Keratinocyte (primary cell): ENCODE data around the gene STAC3. TPM values are rescaled to one million over a fixed set of nuclear protein-coding genes. Genes with fewer than 3 reads are reported as not detected.

Experiments
- DNase-seq: peaks from one replicate; pipeline ENCODE4 v3.0.0-alpha.2; 2011; ENCODE audit warnings: low read depth, missing footprints, low spot score
- FAIRE-seq: peaks from 2 replicates; lab custom pipeline; 2011; peaks lifted over from hg19 to GRCh38; lab: Jason Lieb, UNC
- H2AFZ ChIP-seq: 2 replicates; pipeline ENCODE4 v1.6.0; 2012; ENCODE audit warnings: low read length, control low read depth, inconsistent platforms; ENCODE audit not compliant: control insufficient read depth
- H3K27ac ChIP-seq: 2 replicates; pipeline ENCODE4 v1.5.1; 2011; ENCODE audit warnings: low read length; ENCODE audit not compliant: control insufficient read depth, insufficient read depth
- H3K27me3 ChIP-seq: 3 replicates; pipeline ENCODE4 v1.6.0; 2011; ENCODE audit warnings: low read length; ENCODE audit not compliant: control insufficient read depth, insufficient read depth; ENCODE audit errors: extremely low read depth
- H3K36me3 ChIP-seq, 2 experiments: 2 replicates in 1 of 2; 3 replicates in 1 of 2; pipeline ENCODE4 v1.5.1; 2011; ENCODE audit warnings: low read length in 2 of 2, mild to moderate bottlenecking in 1 of 2; ENCODE audit not compliant: control insufficient read depth in 2 of 2, insufficient read depth in 2 of 2; ENCODE audit errors: extremely low read depth in 1 of 2
- H3K4me1 ChIP-seq: 3 replicates; pipeline ENCODE4 v1.5.1; 2011; ENCODE audit warnings: low read length; ENCODE audit not compliant: control insufficient read depth, insufficient read depth; ENCODE audit errors: extremely low read depth
- H3K4me2 ChIP-seq: 3 replicates; pipeline ENCODE4 v1.6.0; 2011; ENCODE audit warnings: low read depth, low read length; ENCODE audit not compliant: control insufficient read depth, insufficient read depth; ENCODE audit errors: extremely low read depth
- H3K4me3 ChIP-seq, 3 experiments: fragments of 200-600 bp in 1 of 3; sonication (generic) in 1 of 3; 2 replicates in 2 of 3; 3 replicates in 1 of 3; pipeline ENCODE4 v1.5.1; 2011 to 2016; ENCODE audit warnings: low read length in 3 of 3, mild to moderate bottlenecking in 3 of 3, control low read depth in 2 of 3, inconsistent platforms in 1 of 3, low read depth in 1 of 3, mixed read lengths in 1 of 3, mixed run types in 1 of 3, moderate library complexity in 1 of 3; ENCODE audit not compliant: control insufficient read depth in 2 of 3, insufficient read depth in 2 of 3; ENCODE audit errors: extremely low read depth in 1 of 3
- H3K79me2 ChIP-seq: 2 replicates; pipeline ENCODE4 v1.6.0; 2012; ENCODE audit warnings: low read length; ENCODE audit not compliant: control insufficient read depth, insufficient read depth
- H3K9ac ChIP-seq: 3 replicates; pipeline ENCODE4 v1.6.0; 2011; ENCODE audit warnings: low read length; ENCODE audit not compliant: control insufficient read depth, insufficient read depth; ENCODE audit errors: extremely low read depth
- H3K9me1 ChIP-seq: 3 replicates; pipeline ENCODE4 v1.6.0; 2011; ENCODE audit warnings: low read length; ENCODE audit not compliant: control insufficient read depth, insufficient read depth; ENCODE audit errors: extremely low read depth
- H3K9me3 ChIP-seq: 2 replicates; pipeline ENCODE4 v1.5.1; 2012; ENCODE audit warnings: low read depth, low read length; ENCODE audit not compliant: control insufficient read depth
- H4K20me1 ChIP-seq: 3 replicates; pipeline ENCODE4 v1.6.0; 2011; ENCODE audit warnings: low read length; ENCODE audit not compliant: control insufficient read depth, insufficient read depth; ENCODE audit errors: extremely low read depth
- EZH2 ChIP-seq: IDR thresholded peaks from one replicate; pipeline ENCODE4 v1.6.1; 2012; ENCODE audit warnings: inconsistent platforms, mild to moderate bottlenecking, low read length, moderate library complexity
- dilution Hi-C: fragments of 300-500 bp; cut with MboI; formaldehyde crosslinking; loops from one replicate; pipeline ENCODE4 v1.7.0; 2020; ENCODE audit warnings: low sequenced_read_pairs; ENCODE audit not compliant: extremely low pct_ligation_motif_present
- polyA plus RNA-seq, 5 experiments: library from polyadenylated mRNA; depleted of rRNA in 3 of 5; stranded (reverse) in 3 of 5; stranded (forward) in 1 of 5; unstranded in 1 of 5; fragments of >200 nt; gene quantifications; 1 replicate in 1 of 5; 2 replicates in 3 of 5; 3 replicates in 1 of 5; pipeline versions ENCODE4 v1.2.1 to v1.2.3, GENCODE V29; 2011 to 2012; ENCODE audit warnings: missing spikeins in 2 of 5, low read depth in 1 of 5, low replicate concordance in 1 of 5
- TF ChIP-seq, protein P1 (sequence below), 3 experiments: IDR thresholded peaks in 1 of 3; conservative IDR thresholded peaks in 1 of 3; optimal IDR thresholded peaks in 1 of 3; 2 replicates in 2 of 3; 3 replicates in 1 of 3; pipeline versions ENCODE3 to v1.5.1; 2011; ENCODE audit warnings: low read length in 3 of 3, mild to moderate bottlenecking in 3 of 3, moderate library complexity in 2 of 3, control low read depth in 1 of 3, inconsistent platforms in 1 of 3; ENCODE audit not compliant: insufficient read depth in 2 of 3; ENCODE audit errors: extremely low read depth in 1 of 3

Gene STAC3
- polyA plus RNA-seq, 1 donor (not counting 4 experiments of a cell fraction or from before 2014, with no cell fraction given) = 0.94 TPM

DNA sequence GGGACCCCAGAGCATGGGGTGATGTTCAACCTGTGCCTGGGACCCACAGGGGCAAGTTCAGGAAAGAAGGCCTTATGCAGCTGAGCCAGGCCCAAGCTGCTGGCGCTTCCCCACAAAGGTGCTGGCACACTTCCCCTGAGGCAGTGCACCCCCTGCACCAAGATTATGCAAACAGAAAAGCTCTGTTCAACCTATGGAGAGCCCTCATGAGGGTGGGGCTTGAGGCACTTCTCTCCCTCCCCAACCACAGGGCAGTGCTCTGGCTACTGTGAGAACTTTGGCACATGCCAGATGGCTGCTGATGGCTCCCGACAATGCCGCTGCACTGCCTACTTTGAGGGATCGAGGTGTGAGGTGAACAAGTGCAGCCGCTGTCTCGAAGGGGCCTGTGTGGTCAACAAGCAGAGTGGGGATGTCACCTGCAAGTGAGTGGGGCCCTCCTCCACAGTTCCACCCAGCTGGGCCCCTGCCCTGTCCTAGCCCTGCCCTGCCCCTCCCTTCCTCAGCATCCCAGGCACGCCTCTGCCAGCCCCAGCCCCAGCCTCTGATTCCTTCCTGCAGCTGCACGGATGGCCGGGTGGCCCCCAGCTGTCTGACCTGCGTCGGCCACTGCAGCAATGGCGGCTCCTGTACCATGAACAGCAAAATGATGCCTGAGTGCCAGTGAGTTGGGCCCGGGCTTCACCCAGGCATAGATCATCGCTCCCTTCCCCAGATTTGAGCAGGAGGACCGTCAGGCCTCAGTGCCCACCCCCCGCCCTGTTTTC is 39.9 kb downstream of the STAC3 start:
- Histone ChIP-seq H3K9me3 (no peaks in the 10 kb centered on the region), H3K27me3 (peaks cover 16% of the 10 kb centered on the region), H3K4me3 (no peak overlapping the region), H3K9ac (no peak overlapping the region), H4K20me1 (no peaks in the 10 kb centered on the region), H3K27ac (no peak overlapping the region), H3K4me1 (peaks cover 17% of the 10 kb centered on the region), H2AFZ (no peak overlapping the region), H3K36me3 (peaks cover 0 to 13% of the 10 kb centered on the region in 2 experiments), H3K4me2 (no peak overlapping the region), H3K9me1 (no peaks in the 10 kb centered on the region), H3K79me2 (no peaks in the 10 kb centered on the region)
- TF ChIP-seq, protein P1, sequence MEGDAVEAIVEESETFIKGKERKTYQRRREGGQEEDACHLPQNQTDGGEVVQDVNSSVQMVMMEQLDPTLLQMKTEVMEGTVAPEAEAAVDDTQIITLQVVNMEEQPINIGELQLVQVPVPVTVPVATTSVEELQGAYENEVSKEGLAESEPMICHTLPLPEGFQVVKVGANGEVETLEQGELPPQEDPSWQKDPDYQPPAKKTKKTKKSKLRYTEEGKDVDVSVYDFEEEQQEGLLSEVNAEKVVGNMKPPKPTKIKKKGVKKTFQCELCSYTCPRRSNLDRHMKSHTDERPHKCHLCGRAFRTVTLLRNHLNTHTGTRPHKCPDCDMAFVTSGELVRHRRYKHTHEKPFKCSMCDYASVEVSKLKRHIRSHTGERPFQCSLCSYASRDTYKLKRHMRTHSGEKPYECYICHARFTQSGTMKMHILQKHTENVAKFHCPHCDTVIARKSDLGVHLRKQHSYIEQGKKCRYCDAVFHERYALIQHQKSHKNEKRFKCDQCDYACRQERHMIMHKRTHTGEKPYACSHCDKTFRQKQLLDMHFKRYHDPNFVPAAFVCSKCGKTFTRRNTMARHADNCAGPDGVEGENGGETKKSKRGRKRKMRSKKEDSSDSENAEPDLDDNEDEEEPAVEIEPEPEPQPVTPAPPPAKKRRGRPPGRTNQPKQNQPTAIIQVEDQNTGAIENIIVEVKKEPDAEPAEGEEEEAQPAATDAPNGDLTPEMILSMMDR (optimal IDR thresholded peaks at IDR 0.05 in 1 of 3, IDR thresholded peaks at IDR 0.05 in 1 of 3, conservative IDR thresholded peaks at IDR 0.05 in 1 of 3; ENCODE audit: extremely low read depth in 1 of 3, insufficient read depth in 2 of 3, low read length in 3 of 3) = no peak
- TF ChIP-seq EZH2 = no peak
- FAIRE-seq = no peak
- dilution Hi-C loops = no loop called here
- no peak for DNase-seq

- TF ChIP-seq, protein P1 (optimal IDR thresholded peaks at IDR 0.05 in 1 of 3, IDR thresholded peaks at IDR 0.05 in 1 of 3, conservative IDR thresholded peaks at IDR 0.05 in 1 of 3; ENCODE audit: extremely low read depth in 1 of 3, insufficient read depth in 2 of 3, low read length in 3 of 3) = no peak
- no peak for TF ChIP-seq EZH2
- dilution Hi-C loops = no loop called here
- H3K9me1 ChIP-seq = no peaks in the 10 kb centered on the region
- H3K9ac ChIP-seq = no peak overlapping the region
- H3K79me2 ChIP-seq = no peaks in the 10 kb centered on the region
- no peak overlapping the region for H2AFZ ChIP-seq
- H3K9me3 ChIP-seq = no peaks in the 10 kb centered on the region
- no peaks in the 10 kb centered on the region for H4K20me1 ChIP-seq
- no peak overlapping the region for H3K4me2 ChIP-seq
- H3K27me3 ChIP-seq = peaks cover 10% of the 10 kb centered on the region
- FAIRE-seq (no peak), DNase-seq (no peak)
- peaks cover 12% of the 10 kb centered on the region for H3K4me1 ChIP-seq
- H3K4me3 ChIP-seq = no peak overlapping the region
- peaks cover 0 to 17% of the 10 kb centered on the region in 2 experiments for H3K36me3 ChIP-seq
- no peak overlapping the region for H3K27ac ChIP-seq
These were observed 40.5 kb downstream of the STAC3 start for GRCh38 chr12:57210461-57210860.
